HEK293T (cell line): Measurements from ENCODE around the gene TPT1.

Source experiments
- CTCF ChIA-PET: fragments of 350-600 bp; formaldehyde crosslinking; extraction: SDS; loops from one replicate; lab custom pipeline; 2021; ENCODE audit warnings: antibody characterized with exemption, inconsistent platforms; lab: Yijun Ruan, JAX
- POLR2A ChIA-PET: fragments of 350-600 bp; formaldehyde crosslinking; extraction: SDS; loops from one replicate; lab custom pipeline; 2020; ENCODE audit warnings: antibody characterized with exemption, inconsistent platforms; lab: Yijun Ruan, JAX
- DNase-seq: peaks from one replicate; pipeline ENCODE4 v3.0.0; 2012; ENCODE audit warnings: mixed read lengths; ENCODE audit errors: extremely low spot score
- ARNT ChIP-seq: fragments of 450-650 bp; IDR thresholded peaks from 2 replicates; pipeline ENCODE4 v1.6.1; 2017; ENCODE audit warnings: mild to moderate bottlenecking
- BHLHE40 ChIP-seq: fragments of 450-650 bp; IDR thresholded peaks from 2 replicates; pipeline ENCODE4 v1.6.1; 2016; ENCODE audit warnings: mild to moderate bottlenecking, moderate library complexity, borderline replicate concordance
- CTBP1 ChIP-seq: fragments of 450-650 bp; IDR thresholded peaks from 2 replicates; pipeline ENCODE4 v1.6.1; 2016; ENCODE audit warnings: borderline replicate concordance
- ELF4 ChIP-seq: fragments of 450-650 bp; IDR thresholded peaks from 2 replicates; pipeline ENCODE4 v1.6.1; 2017; ENCODE audit warnings: antibody characterized with exemption
- FOXA1 ChIP-seq: fragments of 450-650 bp; IDR thresholded peaks from 2 replicates; pipeline ENCODE4 v1.6.1; 2016; ENCODE audit warnings: mild to moderate bottlenecking
- FOXK2 ChIP-seq: fragments of 450-650 bp; IDR thresholded peaks from 2 replicates; pipeline ENCODE4 v1.6.1; 2016; ENCODE audit warnings: mild to moderate bottlenecking
- FOXM1 ChIP-seq: fragments of 450-650 bp; IDR thresholded peaks from 2 replicates; pipeline ENCODE4 v1.6.1; 2017; ENCODE audit warnings: mild to moderate bottlenecking, borderline replicate concordance
- HDGF ChIP-seq: fragments of 450-650 bp; IDR thresholded peaks from 2 replicates; pipeline ENCODE4 v1.6.1; 2017; ENCODE audit warnings: antibody characterized with exemption, borderline replicate concordance
- L3MBTL2 ChIP-seq: fragments of 450-650 bp; conservative IDR thresholded peaks from 2 replicates; pipeline ENCODE4 v1.6.1; 2016; ENCODE audit warnings: mild to moderate bottlenecking
- LEF1 ChIP-seq: fragments of 450-650 bp; IDR thresholded peaks from 2 replicates; pipeline ENCODE4 v1.6.1; 2017; ENCODE audit warnings: mild to moderate bottlenecking, borderline replicate concordance
- NFRKB ChIP-seq: fragments of 450-650 bp; IDR thresholded peaks from 2 replicates; pipeline ENCODE4 v1.6.1; 2016; ENCODE audit warnings: mild to moderate bottlenecking, moderate library complexity
- PKNOX1 ChIP-seq: fragments of 450-650 bp; IDR thresholded peaks from 2 replicates; pipeline ENCODE4 v1.6.1; 2016
- SP1 ChIP-seq: fragments of 450-650 bp; IDR thresholded peaks from 2 replicates; pipeline ENCODE4 v1.6.1; 2017
- SUZ12 ChIP-seq: fragments of 450-650 bp; IDR thresholded peaks from 2 replicates; pipeline ENCODE4 v1.6.1; 2016; ENCODE audit warnings: mild to moderate bottlenecking
- TARDBP ChIP-seq: fragments of 450-650 bp; IDR thresholded peaks from 2 replicates; pipeline ENCODE4 v1.6.1; 2016
- ZNF384 ChIP-seq: fragments of 450-650 bp; IDR thresholded peaks from 2 replicates; pipeline ENCODE4 v1.6.1; 2016

Gene TPT1

GRCh38 chr13:45316996-45317395, 24.0 kb downstream of the TPT1 start:
- POLR2A ChIA-PET: no interaction called here
- DNase-seq: no peak
- TF ChIP-seq FOXK2 (no peak), PKNOX1 (no peak), FOXA1 (no peak), ARNT (no peak)
- CTCF ChIA-PET: no interaction called here

- DNase-seq: no peak
- ChIA-PET POLR2A (no interaction called here), CTCF (no interaction called here)
- TF ChIP-seq SUZ12 (no peak), FOXM1 (no peak), SP1 (no peak), BHLHE40 (no peak), FOXK2 (no peak), L3MBTL2 (no peak), HDGF (no peak), TARDBP (no peak), CTBP1 (no peak), ZNF384 (no peak), NFRKB (no peak), LEF1 (no peak), ELF4 (no peak), PKNOX1 (no peak), ARNT (no peak), FOXA1 (no peak)
Observed at GRCh38 chr13:45316338-45316737, 24.6 kb downstream of the TPT1 start.

GRCh38 chr13:45315520-45316167, 25.3 kb downstream of the TPT1 start:
- CTCF ChIA-PET: no interaction called here
- no peak for TF ChIP-seq FOXK2
- TF ChIP-seq BHLHE40: no peak
- TF ChIP-seq L3MBTL2: no peak
- TF ChIP-seq ELF4: no peak
- TF ChIP-seq LEF1: no peak
- no peak for TF ChIP-seq ARNT
- TF ChIP-seq SP1: no peak
- no peak for TF ChIP-seq PKNOX1
- no peak for TF ChIP-seq CTBP1
- TF ChIP-seq FOXM1: no peak
- no peak for TF ChIP-seq SUZ12
- no peak for TF ChIP-seq TARDBP
- no peak for TF ChIP-seq HDGF
- TF ChIP-seq FOXA1: no peak
- no peak for DNase-seq
- POLR2A ChIA-PET: no interaction called here

- ChIA-PET POLR2A (no interaction called here), CTCF (no interaction called here)
- no peak for TF ChIP-seq NFRKB
- TF ChIP-seq SUZ12: no peak
- no peak for TF ChIP-seq L3MBTL2
- no peak for TF ChIP-seq TARDBP
- TF ChIP-seq ARNT: no peak
- no peak for TF ChIP-seq LEF1
- TF ChIP-seq SP1: no peak
- TF ChIP-seq PKNOX1: no peak
- no peak for TF ChIP-seq HDGF
- no peak for TF ChIP-seq FOXM1
- no peak for DNase-seq
Observed at GRCh38 chr13:45314822-45315221, 26.2 kb downstream of the TPT1 start.

- ChIA-PET POLR2A (no interaction called here), CTCF (interaction anchor here (0.6 to 3.6 kb wide), 2 partner anchors 197 to 264 kb away, joined by 3 to 13 read pairs; no protein-coding TSS in a partner anchor)
- TF ChIP-seq SP1: no peak
- TF ChIP-seq LEF1: no peak
- no peak for TF ChIP-seq ZNF384
- TF ChIP-seq L3MBTL2: no peak
- TF ChIP-seq PKNOX1: no peak
- no peak for TF ChIP-seq HDGF
- DNase-seq: no peak
Observed at GRCh38 chr13:45310341-45311131, 30.4 kb downstream of the TPT1 start.
